GM19328 (cell line): ENCODE results near the gene ADIRF.
"Not testable (repeated sequence)": the region's sequence is repeated elsewhere in the genome, so short reads cannot be mapped to it uniquely, and the experiment has no call there.

ENCODE experiments used
- ATAC-seq: cut with Tn5 transposase; IDR thresholded peaks from one replicate; pipeline ENCODE4 v1.9.1; 2021; ENCODE audit warnings: mild to moderate bottlenecking, moderate library complexity; ENCODE audit not compliant: unreplicated experiment

The ADIRF gene

DNA sequence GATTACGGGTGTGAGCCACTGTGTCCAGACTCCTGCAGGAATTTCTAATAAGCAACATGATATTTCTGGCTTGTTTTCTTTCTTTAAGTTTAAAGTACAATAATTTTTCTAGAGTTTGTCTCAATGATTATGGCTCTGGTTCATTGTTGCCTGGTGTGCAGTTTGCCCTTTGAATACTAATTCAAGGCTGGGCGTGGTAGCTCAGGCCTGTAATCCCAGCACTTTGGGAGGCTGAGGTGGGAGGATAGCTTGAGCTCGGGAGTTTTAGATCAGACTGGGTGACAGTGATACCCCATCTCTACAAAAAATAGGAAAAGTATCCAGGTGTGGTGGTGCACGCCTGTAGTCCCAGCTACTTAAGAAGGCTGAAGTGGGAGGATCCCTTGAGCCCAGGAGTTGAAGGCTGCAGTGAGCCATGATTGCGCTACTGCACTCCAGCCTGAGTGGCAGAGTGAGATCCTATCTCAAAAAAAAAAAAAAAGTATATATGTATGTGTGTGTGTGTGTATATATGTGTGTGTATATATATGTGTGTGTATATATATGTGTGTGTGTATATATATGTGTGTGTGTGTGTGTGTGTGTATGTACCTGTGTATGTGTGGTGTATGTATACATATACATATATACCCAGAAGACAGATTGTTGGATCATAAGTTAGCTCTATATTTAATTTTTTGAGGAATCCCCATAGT lies 8.2 kb downstream of the ADIRF start:
- ATAC-seq, result no peak

DNA sequence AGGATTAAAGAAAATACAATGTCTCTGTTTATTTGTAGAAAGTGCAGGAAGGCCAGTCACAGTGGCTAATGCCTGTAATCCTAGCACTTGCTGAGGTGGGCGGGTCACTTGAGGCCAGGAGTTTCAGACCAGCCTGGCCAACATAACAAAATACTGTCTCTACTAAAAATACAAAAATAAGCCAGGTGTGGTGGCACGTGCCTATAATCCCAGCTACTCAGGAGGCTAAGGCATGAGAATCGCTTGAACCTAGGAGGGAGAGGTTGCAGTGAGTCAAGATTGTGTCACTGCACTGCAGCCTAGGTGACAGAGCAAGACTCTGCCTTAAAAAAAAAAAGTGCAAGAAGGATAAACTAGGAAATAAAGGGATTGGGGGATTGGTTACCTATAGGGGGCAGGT lies 10.2 kb downstream of the ADIRF start:
- not testable (repeated sequence) for ATAC-seq

DNA sequence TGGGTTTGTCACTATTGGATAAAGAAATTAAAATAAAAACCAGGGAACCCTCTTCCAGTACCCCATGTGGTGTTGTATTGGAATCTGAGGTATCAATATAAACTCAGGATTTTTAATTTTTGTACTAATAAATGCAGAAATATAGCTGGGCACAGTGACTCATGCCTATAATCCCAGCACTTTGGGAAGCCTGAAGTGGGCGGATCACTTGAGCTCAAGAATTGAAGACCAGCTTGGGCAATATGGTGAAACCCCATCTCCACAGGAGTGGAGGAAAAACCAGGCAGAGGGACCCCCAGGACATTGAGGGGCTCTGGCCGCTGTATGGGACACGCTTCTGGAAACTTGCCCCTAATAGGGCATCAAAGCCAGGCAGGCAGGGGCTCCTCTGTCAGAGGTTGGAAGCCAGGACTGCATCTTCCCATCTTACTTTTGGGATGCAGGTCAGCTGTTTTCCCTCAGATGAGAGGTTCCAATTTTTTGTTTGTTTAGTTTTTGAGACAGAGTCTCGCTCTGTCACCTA lies 11.1 kb downstream of the ADIRF start:
- ATAC-seq, result no peak

DNA sequence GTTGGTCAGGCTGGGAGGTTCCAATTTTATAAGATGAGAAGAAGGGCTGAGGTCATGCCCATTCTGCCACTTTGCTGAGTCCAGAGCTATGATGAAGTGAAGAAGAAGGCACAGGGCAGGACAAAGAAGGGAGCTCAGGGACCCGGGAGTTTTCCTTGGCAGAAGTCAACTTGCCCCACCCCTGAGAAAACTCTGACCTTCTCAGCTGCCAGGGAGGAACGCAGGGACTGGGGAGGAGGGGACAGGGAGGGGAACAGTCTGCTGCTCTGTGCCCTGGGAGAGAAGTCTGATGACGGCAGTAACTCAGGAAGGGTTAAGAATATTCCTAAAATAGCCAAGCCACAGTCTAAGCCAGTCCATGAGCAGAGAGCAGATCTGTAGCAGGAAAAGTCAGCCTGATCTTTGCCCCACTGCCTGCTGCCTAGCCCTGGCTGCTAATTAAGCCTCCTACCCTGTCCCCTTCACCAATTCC lies 11.7 kb downstream of the ADIRF start:
- no peak for ATAC-seq

DNA sequence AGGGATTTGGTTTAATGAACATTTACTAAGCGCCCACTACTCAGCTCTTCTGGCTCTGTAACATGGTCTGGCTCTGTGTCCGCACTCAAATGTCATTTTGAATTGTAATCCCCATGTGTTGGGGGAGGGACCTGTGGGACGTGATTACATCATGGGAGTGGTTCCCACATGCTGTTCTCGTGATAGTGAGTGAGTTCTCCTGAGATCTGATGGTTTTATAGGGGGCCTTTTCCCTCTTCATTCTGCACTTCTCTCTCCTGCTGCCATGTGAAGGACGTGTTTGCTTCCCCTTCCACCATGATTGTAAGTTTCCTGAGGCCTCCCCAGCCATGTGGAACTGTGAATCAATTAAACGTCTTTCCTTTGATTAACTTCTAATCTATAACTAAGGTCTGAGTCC lies 12.7 kb downstream of the ADIRF start:
- ATAC-seq, result not testable (repeated sequence)

DNA sequence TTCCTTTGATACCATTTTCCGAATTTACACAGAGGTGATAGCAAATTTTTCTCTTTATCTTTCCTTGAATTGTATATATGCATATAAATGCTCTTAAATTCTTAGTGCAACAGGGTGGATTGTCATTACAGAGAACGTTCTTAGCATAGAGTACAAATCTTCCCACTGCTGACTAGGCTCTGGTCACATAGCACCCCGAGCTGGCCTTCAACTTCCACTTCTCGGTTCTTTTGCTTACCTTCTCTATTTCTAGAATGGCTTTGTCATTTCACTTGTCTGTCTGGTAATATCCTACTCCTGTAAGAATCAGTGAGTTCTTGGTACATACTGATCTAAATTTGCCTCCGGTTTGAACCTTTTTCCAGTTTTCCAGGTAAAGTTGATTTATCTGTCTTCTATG lies 13.4 kb downstream of the ADIRF start:
- ATAC-seq, result no peak

DNA sequence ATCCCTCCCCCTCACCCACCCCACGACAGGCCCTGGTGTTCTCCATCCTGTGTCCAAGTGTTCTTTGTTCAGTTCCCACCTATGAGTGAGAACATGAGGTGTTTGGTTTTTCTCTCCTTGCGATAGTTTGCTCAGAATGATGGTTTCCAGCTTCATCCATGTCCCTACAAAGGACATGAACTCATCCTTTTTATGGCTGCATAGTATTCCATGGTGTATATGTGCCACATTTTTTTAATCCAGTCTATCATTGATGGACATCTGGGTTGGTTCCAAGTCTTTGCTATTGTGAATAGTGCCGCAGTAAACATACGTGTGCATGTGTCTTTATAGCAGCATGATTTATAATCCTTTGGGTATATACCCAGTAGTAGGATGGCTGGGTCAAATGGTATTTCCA lies 16.2 kb downstream of the ADIRF start:
- ATAC-seq, result not testable (repeated sequence)

DNA sequence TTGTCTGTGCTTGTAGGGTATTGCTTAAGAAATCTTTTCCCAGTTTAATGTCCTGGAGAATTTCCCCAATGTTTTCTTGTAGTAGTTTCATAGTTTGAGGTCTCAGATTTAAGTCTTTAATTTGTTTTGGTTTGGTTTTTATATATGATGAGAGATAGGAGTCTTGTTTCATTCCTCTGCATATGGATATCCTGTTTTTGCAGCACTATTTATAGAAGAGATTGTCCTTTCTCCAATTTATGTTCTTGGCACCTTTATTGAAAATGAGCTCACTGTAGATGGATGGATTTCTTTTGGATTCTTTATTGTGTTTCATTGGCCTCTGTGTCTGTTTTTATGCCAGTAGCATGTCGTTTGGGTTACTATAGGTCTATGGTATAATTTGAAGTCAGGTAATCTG lies 20.2 kb downstream of the ADIRF start:
- ATAC-seq, result no peak

DNA sequence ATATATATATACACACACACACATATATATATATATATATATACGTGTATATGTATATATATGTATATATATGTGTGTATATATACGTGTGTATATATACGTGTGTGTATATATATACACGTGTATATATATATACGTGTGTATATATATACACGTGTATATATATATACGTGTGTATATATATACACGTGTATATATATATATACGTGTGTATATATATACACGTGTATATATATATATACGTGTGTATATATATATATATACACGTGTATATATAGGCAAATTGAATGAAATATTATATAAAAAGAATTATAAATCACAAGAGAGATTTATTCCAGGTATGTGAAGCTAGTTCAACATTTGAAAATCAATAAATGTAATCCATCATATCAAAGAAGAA lies 23.1 kb downstream of the ADIRF start:
- not testable (repeated sequence) for ATAC-seq

DNA sequence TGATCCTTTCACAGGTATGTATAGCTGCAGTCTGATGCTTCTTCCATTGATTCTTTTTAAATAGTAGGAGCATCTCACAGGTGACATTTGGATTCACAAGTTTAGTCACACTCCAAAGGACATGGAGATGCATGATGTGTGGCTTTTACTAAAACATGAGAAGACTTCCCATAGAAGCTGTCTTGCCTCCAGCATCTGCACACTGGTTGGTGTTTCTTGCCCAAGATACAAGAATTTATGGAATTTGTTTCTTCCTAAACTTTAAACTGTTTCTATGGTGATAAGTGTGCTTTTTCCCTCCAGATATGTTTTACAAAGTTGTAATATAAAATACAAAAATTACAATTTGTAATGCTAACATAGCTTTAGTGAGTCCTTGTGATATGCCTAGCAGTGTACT lies 24.2 kb downstream of the ADIRF start:
- ATAC-seq, result no peak

DNA sequence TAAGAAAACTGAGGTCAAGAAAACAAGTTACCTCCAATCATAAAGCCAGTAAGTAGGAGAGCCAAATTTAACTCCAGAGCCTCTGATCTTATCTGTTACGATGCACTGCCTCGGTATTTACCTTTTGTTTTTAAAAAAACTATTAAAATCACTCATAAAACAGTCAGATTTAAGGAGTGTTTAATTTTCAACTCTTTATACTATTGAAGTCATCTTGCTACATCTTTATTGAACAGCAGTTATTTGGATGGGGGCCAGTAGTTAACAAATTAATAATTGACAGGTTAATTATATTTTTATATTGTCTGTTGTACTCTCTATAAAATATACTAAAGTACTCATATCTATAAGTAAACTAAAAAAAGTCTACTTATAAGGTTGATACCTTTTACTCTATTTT lies 24.6 kb downstream of the ADIRF start:
- ATAC-seq, result no peak

DNA sequence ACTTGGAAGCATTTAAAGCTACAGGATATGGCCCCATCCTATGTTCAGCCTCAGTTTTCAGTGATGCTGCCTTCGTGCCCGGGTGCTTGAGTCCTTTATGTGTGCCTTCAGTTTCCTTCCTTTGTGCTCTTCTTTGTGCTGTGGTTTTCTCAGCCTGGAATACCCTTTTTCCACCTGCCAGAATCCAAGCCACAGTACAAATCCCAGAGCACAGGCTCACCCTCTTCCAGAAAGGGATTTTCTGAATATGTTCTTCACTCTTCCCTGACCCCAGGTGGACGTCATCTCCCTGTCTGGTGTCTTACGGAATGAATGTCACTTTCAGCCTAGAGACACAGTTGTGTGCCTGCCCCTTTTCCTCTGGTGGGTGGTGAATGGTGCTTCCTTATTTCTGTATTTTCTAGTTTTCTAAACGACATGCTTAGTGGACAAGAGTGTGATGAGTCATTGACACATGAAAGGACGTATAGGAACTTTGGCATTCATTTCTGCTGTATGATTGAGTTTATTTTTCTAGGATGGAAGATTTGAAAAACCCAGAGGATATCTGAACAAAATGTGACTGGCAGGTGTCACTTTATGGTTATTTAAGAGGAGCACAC lies 31.6 kb downstream of the ADIRF start:
- not testable (repeated sequence) for ATAC-seq

DNA sequence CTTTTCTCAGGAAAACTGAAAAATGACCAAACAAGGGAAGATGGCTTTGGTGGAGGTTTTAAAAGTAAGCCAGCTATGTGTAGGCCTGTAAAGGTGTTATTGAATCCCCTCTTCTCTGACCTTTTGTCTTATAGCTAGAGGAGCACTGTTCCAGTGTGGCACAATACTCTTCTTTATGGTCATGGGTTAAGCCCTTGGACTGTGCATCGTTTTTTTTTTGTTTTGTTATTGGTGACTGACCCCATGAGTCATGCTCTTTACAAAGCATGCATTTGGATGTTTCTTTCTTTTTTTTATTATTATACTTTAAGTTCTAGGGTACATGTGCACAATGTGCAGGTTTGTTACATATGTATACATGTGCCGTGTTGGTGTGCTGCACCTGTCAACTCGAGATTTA lies 32.2 kb downstream of the ADIRF start:
- ATAC-seq, result no peak

DNA sequence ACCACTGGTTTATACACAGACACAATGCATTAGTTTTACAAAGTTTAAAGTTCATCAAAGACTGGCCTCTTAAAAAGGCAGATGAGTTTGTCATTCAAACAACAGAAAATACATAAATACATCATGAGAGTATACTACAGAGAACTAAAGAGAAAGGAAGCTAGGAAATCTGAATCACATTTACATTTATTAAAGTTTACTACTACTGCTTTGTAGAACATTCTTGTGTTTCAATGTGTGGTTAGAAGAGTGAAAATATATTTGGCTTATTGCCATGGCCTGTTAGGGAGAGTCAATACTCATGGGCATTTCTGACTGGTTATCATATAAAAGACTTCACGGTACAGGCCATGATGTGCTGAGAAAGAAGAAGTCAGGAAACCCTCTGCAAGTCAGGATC lies 38.8 kb downstream of the ADIRF start:
- ATAC-seq, result not testable (repeated sequence)

DNA sequence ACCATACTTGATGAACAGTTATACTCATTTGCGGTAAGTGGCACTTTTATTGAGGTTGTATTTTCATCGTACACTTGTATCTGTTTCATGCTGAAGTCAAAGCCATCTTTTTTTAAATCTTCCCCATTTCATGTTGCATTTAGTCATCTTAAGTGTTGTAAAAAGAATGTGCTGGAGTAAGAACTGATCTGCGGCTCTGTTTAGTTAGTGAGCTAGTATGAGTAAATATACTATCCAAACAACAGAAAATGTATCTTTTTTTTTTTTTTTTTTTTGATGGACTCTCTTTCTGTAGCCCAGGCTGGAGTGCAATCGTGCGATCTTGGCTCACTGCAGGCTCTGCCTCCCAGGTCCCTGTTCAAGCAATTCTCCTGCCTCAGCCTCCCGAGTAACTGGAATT lies 39.4 kb downstream of the ADIRF start:
- not testable (repeated sequence) for ATAC-seq

DNA sequence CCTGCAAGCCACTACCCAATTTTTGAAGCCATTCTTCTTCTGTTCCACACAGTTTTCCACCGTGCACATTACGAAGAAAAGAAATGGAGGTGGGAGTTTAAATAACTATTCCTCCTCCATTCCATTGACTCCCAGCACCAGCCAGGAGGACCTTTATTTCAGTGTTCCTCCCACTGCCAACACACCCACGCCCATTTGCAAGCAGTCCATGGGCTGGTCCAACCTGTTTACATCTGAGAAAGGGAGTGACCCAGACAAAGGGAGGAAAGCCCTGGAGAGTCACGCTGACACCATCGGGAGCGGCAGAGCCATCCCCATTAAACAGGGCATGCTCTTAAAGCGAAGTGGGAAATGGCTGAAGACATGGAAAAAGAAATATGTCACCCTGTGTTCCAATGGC lies 40.0 kb downstream of the ADIRF start:
- not testable (repeated sequence) for ATAC-seq

DNA sequence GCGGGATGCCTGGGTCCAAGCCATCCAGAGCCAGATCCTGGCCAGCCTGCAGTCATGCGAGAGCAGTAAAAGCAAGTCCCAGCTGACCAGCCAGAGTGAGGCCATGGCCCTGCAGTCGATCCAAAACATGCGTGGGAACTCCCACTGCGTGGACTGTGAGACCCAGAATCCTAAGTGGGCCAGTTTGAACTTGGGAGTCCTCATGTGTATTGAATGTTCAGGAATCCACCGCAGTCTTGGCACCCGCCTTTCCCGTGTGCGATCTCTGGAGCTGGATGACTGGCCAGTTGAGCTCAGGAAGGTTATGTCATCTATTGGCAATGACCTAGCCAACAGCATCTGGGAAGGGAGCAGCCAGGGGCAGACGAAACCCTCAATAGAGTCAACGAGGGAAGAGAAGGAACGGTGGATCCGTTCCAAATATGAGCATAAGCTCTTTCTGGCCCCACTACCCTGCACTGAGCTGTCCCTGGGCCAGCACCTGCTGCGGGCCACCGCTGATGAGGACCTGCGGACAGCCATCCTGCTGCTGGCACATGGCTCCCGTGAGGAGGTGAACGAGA lies 40.9 kb downstream of the ADIRF start:
- ATAC-seq, result not testable (repeated sequence)

DNA sequence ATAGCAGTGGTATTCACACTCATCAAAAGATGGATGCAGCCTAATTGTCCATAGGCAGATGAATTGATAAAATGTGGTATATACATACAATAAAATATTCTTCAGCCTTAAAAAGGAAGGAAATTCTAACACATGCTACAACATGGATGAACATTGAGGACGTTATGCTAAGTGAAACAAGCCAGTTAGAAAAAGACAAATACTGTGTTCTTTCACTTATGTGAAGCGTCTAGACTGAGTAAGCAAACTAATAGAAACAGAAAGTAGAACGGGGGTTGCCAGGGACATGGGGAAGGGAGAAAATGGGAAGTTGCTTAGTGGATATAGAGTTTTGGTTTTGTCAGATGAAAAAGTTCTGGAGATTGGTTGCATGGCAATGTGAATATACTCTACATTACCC lies 45.2 kb downstream of the ADIRF start:
- ATAC-seq, result not testable (repeated sequence)

DNA sequence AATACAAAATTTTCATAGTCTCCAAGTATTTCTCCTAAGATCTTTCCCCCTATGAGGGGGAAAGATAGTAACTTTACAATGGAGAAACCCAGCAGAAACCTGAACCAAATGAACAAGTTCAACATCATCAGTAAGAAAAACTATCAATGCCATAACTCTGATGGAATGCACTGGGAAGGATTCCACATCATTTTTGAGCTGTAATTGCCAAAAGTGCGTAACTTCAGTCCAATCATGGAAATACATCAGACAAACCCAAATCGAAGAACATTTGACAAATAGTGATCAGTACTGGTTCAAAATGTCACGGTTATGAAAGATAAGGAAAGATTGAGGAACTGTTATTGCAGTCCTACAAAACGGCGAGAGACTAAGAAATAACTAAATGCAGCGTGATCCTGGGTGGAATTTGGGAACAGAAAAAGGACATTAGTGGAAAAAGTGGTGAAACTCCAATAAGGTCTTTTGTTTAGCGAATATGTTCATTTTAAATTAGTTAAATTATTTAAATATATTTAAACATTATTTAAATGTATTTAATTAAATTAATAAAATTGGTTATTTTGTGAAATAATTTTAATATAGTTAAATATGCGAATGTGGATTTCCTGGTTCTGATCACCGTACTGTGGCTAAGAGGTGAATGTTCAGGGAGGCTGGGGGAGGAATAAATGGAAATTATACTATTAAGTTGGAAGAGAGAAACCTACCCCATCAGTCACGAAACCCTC lies 46.9 kb downstream of the ADIRF start:
- not testable (repeated sequence) for ATAC-seq

DNA sequence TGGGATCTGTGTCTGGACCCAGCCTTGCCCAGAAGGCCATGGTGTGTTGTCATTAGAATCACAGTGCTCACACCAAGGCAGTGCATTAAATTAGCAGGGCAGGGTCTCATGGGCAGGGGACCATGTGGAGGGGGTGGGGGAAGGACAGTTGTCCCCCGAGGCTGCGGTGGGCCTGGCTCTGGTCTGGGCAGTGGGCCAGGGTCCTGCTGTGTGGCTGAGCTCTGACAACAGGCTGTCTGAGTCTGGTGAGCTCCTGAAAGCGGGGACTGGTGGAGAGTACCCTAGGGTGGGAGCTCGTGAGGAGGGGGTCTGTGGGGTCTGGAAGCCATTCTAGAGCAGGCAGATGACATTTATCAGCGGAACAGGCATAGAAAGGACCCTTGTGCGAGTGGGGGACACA lies 49.8 kb downstream of the ADIRF start:
- not testable (repeated sequence) for ATAC-seq

DNA sequence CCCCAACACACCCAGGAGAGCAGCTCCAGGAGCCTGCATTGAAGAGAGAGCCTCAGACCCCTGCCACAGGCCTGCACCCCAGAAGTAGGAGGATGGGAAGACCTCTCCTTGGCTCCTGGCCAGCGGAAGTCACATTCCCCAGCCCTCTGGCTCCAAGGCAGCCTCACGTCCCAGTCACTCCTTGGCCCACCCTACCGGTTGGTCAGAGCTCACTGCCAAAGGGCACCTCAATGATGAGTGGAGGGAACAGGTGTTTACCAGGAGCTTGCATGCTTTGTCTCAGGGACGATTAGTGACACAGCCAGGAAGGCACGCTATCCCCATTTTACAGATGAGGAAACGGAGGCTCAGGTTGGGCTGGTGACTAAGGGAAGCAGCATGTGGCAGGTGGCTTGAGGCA lies 50.8 kb downstream of the ADIRF start:
- ATAC-seq, result not testable (repeated sequence)
